ENCODE results near the gene SUGP1.

DNA sequence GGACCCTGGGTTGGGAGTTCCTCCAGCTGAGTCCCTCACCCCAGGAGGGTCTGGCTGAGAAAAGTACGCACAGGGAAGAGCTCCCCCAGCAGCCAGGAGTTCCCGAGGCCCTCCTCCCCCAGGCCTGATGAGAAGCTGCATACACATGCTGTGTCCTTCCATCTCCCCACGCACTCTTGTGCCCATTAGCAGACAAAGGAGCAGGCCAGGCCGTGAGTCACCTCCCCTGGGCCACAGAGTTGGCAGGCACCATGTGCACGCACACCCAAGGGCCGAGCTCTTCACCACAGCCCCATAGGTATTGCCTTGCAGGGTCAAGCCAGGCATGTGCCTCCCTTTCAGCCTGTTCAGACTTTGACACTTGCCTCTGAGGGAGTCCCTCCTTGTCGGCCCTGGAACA is 17.8 kb upstream of the SUGP1 start:
- TF ChIP-seq, protein P1, sequence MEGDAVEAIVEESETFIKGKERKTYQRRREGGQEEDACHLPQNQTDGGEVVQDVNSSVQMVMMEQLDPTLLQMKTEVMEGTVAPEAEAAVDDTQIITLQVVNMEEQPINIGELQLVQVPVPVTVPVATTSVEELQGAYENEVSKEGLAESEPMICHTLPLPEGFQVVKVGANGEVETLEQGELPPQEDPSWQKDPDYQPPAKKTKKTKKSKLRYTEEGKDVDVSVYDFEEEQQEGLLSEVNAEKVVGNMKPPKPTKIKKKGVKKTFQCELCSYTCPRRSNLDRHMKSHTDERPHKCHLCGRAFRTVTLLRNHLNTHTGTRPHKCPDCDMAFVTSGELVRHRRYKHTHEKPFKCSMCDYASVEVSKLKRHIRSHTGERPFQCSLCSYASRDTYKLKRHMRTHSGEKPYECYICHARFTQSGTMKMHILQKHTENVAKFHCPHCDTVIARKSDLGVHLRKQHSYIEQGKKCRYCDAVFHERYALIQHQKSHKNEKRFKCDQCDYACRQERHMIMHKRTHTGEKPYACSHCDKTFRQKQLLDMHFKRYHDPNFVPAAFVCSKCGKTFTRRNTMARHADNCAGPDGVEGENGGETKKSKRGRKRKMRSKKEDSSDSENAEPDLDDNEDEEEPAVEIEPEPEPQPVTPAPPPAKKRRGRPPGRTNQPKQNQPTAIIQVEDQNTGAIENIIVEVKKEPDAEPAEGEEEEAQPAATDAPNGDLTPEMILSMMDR (IDR thresholded peaks at IDR 0.05): no peak
- no peak for TF ChIP-seq POLR2A (IDR thresholded peaks at IDR 0.05)

All from body of pancreas (tissue), 4 donors.